Left cardiac atrium (tissue), 4 donors: ENCODE data around the gene PRKRA. TPM values are rescaled to one million over a fixed set of nuclear protein-coding genes. Genes with fewer than 3 reads are reported as not detected.
"Not testable (repeated sequence)": the region's sequence is repeated elsewhere in the genome, so short reads cannot be mapped to it uniquely, and the experiment has no call there.

Experiments
- ATAC-seq, 2 donors: fragments of 200-7000 bp; cut with Tn5 transposase; one replicate each; pipeline ENCODE4 v1.9.1; 2020; ENCODE audit warnings: mild to moderate bottlenecking in 2 of 2, moderate library complexity in 2 of 2
- DNase-seq: peaks from one replicate; pipeline ENCODE4 v3.0.0-alpha.2; 2020
- intact Hi-C, 2 donors: fragments of 100-400 bp; cut with DNase I; formaldehyde crosslinking; loops; one replicate each; pipeline versions ENCODE4 v1.14.1 to v1.15.1; 2022 to 2023
- total RNA-seq, 2 donors: library from RNA; stranded (reverse); fragmentation: NEBNext Ultra II Directional; extraction: Animal tissue kit (Norgen Biotek cat#: 25700); gene quantifications; one replicate each; pipeline ENCODE4 v1.2.1, GENCODE V29; 2021
- donor health status: DM: no; HTN: yes; CAD: no.
- donor health status: DM: no; HTN: yes; CAD: no; lungs with severe emphysema.
- donor health status: DM: yes; HTN: yes; CAD: no.
- donor health status: Dilated cardiomyopathy.

The PRKRA gene
- total RNA-seq, 2 donors from 2014 or later = 32.1 to 44.3 TPM

DNA sequence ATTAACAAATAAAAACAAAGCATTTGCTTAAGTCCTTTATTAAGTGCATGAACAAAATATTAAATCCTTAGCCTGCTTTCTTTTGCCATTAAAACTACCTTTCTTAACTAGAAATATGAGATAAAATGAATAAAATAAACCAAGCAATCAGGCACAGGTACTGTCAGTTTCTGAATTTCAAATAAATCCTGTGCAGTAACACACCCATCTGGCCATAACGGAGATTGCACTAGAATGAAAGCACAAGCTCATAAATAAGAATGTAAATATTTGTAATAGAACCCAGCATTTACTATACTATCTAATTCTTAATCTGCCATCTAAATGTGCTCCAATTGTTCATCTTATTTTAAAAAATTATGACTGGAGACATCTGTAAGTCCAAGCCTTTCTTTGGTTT lies 31.9 kb downstream of the PRKRA start:
- intact Hi-C loops = no loop called here
- DNase-seq (no peak), ATAC-seq (no peak)

- ATAC-seq (no peak), DNase-seq (no peak)
- intact Hi-C loops = no loop called here
Measured at GRCh38 chr2:178418426-178418825, 32.5 kb downstream of the PRKRA start.

- ATAC-seq = no peak
- intact Hi-C loops = no loop called here
Measured at GRCh38 chr2:178417916-178418315, 33.1 kb downstream of the PRKRA start.

GRCh38 chr2:178415979-178416378 lies 35.0 kb downstream of the PRKRA start:
- no peak for ATAC-seq
- DNase-seq = no peak
- intact Hi-C loops = loop anchor here in 1 of 2 donors (2.0 kb wide), 1 partner anchor 303 kb away; the partner anchor contains the start of gene RBM45

More at GRCh38 chr2:178417916-178418315, 33.1 kb downstream of the PRKRA start:
- no peak for DNase-seq

DNA sequence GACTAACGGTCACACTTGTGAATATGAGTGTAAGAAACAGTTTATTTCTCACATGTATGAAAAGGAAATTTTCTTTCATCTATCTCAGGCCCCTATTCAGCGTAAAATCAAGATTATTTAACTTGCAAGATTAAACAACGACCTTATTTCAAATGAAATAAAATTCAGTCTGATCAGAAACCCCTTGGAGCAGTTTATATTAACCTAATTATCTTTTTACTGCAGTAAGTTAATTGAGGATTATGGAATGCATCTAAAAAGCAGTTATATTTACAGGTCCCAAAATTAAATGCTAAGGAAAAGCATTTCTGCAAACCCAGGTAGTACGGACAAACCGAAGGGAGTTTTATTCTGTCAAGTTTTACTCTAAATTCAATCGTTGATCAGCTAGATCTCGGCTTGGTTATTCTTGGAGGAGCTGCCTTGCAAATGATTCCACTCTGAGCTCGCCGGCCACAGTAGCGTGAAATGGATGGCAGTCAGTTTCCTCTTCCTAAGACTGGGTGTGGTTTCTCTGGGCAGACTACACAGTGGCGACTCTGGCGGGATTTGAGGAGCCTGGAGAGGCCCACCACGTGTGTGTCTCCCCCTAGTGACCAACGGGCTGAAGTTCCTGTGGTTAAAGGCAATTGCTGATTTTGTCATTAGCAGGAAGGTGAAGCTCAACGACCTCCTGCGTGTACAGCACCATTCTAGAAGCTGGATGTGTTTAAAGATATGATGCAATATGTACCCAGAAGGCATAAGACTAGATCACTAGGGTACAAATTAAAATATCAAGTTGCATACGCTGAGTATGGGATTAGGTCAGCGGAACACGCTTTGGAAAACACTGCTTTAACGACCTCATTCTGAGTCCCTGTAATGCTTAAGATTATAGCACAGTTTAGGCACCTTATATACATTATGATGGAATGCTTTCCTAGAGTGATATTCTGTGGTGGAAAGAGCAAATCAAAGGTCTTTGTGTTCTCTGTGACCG lies 36.4 kb downstream of the PRKRA start:
- ATAC-seq (peak; percentile 97), DNase-seq (peak; percentile 92)
- intact Hi-C loops = loop anchor here in 1 of 2 donors (2.0 kb wide), 1 partner anchor 302 kb away; the partner anchor contains the start of gene RBM45

DNA sequence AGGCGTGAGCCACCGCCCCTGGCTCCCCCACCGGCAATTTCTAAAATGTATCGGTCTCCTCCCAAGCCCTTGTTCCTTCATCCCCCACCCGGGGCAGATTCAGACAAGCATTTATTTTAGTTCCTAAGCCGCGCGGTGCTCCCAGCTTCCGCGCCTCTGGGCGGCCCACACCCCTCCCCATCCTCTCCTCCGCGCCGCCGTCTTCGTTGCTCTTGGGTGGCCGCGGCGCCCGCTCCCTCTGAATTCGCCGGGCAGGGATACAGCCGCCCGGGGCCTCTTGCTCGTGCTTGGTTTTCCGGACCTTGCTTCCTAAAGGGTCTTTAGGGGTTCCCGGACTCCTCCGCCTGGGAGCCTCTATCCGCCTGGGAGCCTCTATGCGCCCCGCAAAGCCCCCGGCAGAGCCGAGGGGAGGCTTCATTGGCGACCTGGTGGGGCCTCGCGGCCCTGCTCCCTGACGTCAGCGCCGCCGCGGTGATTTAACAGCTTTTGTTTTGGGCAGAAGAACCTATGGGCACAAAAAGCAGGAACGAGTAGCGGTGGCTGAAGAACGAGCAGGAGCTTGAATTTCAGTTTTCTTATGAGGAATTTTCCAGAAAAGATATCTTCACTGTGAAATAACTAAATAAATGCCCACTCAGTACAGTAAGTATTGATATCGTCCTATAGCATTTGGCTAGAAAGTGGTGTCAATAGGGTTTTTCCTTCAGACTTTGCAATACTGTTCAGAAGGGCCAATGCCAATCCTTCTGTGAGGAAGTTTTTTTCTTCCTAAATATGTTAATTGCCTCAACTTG lies 37.3 kb downstream of the PRKRA start:
- ATAC-seq (peak; percentile 89 to 93), DNase-seq (peak; percentile 85)
- intact Hi-C loops = loop anchor here in 1 of 2 donors (2.0 kb wide), 1 partner anchor 301 kb away; the partner anchor contains the start of gene RBM45

DNA sequence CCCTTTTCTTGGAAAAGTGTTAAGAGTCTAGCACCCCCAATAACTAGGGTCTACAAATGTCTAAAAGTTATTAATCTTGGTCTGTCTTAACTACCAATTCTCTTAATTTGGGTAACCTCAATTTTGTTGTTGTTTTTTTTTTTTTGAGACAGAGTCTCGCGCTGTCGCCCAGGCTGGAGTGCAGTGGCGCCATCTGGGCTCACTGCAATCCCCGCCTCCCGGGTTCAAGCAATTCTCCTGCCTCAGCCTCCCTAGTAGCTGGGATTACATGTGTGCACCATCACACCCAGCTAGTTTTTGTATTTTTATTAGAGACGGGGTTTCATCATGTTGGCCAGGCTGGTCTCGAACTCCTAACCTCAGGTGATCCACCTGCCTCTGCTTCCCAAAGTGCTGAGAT lies 38.5 kb downstream of the PRKRA start:
- ATAC-seq, DNase-seq, intact Hi-C loops: not testable (repeated sequence)

- intact Hi-C loops = no loop called here
- ATAC-seq (no peak), DNase-seq (no peak)
Measured at GRCh38 chr2:178412047-178412446, 38.9 kb downstream of the PRKRA start.

- DNase-seq = no peak
- intact Hi-C loops = no loop called here
- no peak for ATAC-seq
Measured at GRCh38 chr2:178409261-178409660, 41.7 kb downstream of the PRKRA start.

DNA sequence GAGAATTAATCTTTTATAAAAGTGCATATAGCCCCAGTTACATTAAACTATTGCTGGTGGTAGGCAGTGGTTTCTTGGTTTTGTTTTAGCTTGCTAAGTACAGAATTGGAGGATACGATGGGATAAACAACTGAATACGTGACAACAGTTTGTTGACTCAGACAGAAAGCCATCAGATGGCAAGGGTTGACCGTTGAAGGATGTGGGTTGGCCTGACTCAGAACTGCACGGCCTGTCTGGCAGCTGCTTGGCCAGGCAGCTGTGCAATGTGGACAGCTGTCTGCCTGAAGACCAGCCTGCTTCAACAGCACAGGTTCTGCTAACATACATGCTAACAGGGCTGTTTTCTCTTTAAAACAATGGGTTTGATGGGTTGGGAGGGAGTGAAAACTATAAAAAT lies 46.6 kb downstream of the PRKRA start:
- ATAC-seq = peak in 1 of 2 donors; percentile 77

DNA sequence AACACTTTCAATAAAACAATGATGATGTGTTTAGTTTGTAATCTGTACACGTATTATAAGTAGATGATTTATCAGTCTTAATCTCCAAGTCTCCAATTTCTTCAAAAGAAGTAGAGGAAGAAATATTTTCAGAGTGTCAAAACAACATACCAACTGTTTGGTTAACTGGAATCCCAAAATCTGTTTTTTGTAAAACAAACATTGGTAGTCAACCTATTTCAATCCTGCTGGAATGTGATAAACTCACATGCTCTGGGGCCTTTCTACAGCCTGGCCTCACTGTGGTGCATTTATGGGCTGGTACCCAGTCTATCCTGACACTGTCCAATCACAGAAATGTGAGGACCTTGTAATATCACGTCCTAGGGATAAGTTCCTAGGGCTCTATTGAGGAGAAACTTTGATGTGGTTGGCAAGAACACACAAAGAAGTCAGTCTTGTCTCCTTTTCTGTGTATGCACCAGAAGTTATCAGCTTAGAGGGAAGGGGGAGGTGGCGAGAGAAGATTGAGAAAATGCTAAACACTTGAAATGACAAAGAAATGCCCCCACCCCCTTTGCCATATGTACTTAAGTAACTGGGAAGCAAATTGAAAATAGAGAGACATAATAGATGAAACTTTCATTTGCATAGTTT lies 47.2 kb downstream of the PRKRA start:
- no peak for ATAC-seq
- DNase-seq = no peak
- intact Hi-C loops = no loop called here

More for the DNA sequence above, 46.6 kb downstream of the PRKRA start:
- intact Hi-C loops = no loop called here
- no peak for DNase-seq

DNA sequence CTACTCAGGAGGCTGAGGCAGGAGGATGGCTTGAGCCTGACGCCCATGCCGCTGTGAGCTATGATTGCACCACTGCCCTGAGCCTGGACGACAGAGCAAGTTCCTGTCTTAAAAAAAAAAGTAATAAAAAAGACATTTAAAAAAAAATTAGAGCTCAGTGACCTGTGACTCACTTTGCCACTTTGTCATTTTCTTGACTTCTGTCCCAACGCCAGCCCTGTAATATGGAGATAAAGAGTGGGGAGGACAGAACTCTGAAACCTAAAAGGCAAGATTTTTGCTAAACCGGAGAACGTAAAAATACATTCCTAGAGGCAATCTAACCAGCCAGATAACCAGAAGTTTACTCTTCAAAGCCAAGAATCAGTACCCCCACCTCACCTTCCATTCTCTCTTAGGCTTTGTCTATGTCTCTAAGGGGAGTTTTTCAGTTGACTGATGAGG lies 49.0 kb downstream of the PRKRA start:
- DNase-seq = no peak
- ATAC-seq = no peak
- intact Hi-C loops = no loop called here

- intact Hi-C loops = no loop called here
- ATAC-seq = peak; percentile 76 to 78
- DNase-seq = no peak
Measured at GRCh38 chr2:178397002-178397605, 53.9 kb downstream of the PRKRA start.

DNA sequence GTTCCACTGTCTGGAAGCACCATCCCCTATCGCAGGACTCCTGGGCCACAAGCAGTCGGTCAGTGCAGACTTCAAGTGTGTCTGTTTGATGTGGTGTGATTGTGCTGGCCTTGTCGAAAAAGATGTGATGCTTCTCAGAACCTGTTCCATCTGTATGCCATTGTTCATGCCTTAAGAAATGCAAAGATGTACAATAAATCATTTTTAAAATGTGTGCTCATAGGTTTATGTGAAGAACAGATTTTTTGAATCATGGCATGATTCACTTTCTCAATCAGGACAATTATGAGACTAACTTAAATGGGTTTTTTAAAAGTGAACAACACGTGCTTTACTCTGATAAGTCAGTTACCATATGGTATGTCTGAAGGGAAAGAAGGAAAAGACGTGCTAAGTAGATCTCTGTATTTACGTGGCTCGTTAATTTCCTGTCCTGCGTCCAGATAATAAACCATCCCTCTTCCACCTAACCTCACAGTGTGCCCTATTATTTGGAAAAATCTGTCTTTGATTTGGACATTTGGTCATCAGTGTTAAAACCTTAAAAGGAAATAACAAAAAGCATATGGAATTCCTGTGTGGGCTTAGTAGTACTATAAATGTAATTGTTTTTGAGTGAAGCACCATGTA lies 54.9 kb downstream of the PRKRA start:
- DNase-seq (no peak), ATAC-seq (no peak)
- intact Hi-C loops = no loop called here

- ATAC-seq = no peak
- no peak for DNase-seq
- intact Hi-C loops = no loop called here
Measured at GRCh38 chr2:178395295-178395694, 55.7 kb downstream of the PRKRA start.

DNA sequence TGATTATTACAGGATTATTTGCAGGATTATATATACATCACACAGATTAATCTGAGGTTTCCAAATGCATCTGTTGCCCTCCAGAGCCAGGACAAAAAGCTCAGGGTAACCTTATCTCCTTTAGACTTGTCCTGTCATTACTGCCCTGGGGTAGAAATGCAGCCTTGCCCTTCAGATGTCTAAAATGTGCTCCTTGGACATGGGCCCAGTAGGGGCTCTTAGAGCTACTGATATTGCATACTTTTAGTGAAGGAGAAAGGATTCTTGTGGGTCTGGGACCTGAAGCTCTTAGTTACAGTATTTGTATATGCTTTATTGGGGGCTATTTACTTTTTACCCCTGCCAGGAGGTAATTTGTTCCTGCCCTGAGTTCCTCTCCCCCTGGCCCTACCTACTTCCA lies 56.1 kb downstream of the PRKRA start:
- intact Hi-C loops = no loop called here
- no peak for ATAC-seq
- no peak for DNase-seq

DNA sequence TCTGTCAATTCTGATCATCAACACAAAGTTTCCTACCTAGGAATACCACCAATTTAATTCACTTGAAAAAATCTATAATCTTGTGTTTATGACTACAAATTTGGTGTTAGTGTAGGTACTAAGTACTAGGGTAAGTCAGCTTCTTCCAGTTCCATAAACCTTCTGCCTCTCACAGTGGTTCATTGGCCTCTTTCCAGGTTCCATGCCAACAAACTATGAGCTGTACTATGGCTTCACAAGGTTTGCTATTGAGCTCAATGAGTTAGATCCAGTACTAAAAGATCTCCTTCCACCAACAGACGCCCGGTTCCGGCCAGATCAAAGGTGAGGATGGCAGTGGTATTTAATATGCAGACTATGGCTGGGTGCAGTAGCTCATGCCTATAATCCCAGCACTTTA lies 58.8 kb downstream of the PRKRA start:
- intact Hi-C loops = no loop called here
- no peak for ATAC-seq
- no peak for DNase-seq

GRCh38 chr2:178391701-178392100 lies 59.3 kb downstream of the PRKRA start:
- intact Hi-C loops = no loop called here
- DNase-seq = no peak
- no peak for ATAC-seq
